HepG2 (cell line): Measurements from ENCODE around the gene H3-3A. TPM values are rescaled to one million over a fixed set of nuclear protein-coding genes. Genes with fewer than 3 reads are reported as not detected.
A peak's percentile ranks its signal among the peaks of the same experiment; 100 is the strongest.

Experiments used
- ATAC-seq: fragments of 200-7000 bp; cut with Tn5 transposase; 3 replicates; pipeline ENCODE4 v1.9.1; 2020; ENCODE audit warnings: mild to moderate bottlenecking, moderate library complexity
- BruUV-seq: library from RNA; stranded (reverse); fragments of 400-500 nt; replicated peaks from 2 replicates; lab custom pipeline; 2021; lab: Mats Ljungman, UMichigan
- CTCF ChIA-PET: fragments of 300-600 bp; formaldehyde crosslinking; extraction: SDS; loops from one replicate; lab custom pipeline; 2021; ENCODE audit warnings: low total read pairs, inconsistent platforms, low intra/inter-chr PET ratio; lab: Yijun Ruan, JAX
- POLR2A ChIA-PET: fragments of 350-600 bp; sonication (Branson Sonifier 250); formaldehyde crosslinking; loops from one replicate; lab custom pipeline; 2020; ENCODE audit warnings: antibody characterized with exemption, inconsistent platforms; lab: Yijun Ruan, JAX
- DNase-seq: peaks from one replicate; pipeline ENCODE4 v3.0.0-alpha.2; 2015; ENCODE audit warnings: low spot score
- FAIRE-seq: peaks from 3 replicates; lab custom pipeline; 2011; peaks lifted over from hg19 to GRCh38; lab: Jason Lieb, UNC
- H2AFZ ChIP-seq: one replicate; pipeline ENCODE4 v1.6.1; 2011; ENCODE audit warnings: low read length, inconsistent platforms
- H3K27ac ChIP-seq: fragments of 300-600 bp; 3 replicates; pipeline ENCODE4 v1.8.0; 2011; ENCODE audit warnings: mixed run types, mild to moderate bottlenecking, mixed read lengths, low read length, inconsistent platforms; ENCODE audit not compliant: insufficient read depth; ENCODE audit errors: extremely low read length
- H3K27me3 ChIP-seq, 2 experiments: fragments of 200-600 bp in 1 of 2; 2 replicates in 1 of 2; 3 replicates in 1 of 2; pipeline versions ENCODE4 v1.6.0 to v1.8.0; 2011; ENCODE audit warnings: low read length in 2 of 2, mild to moderate bottlenecking in 2 of 2, moderate library complexity in 2 of 2, inconsistent platforms in 1 of 2; ENCODE audit not compliant: insufficient read depth in 2 of 2, control insufficient read depth in 1 of 2
- H3K36me3 ChIP-seq, 2 experiments: fragments of 200-600 bp in 1 of 2; replicated peaks in 1 of 2; 2 replicates in 1 of 2; 3 replicates in 1 of 2; pipeline versions ENCODE4 v1.5.1 to v1.8.0; 2011; ENCODE audit warnings: low read length in 2 of 2, inconsistent platforms in 1 of 2; ENCODE audit not compliant: insufficient read depth in 2 of 2, control insufficient read depth in 1 of 2
- H3K4me1 ChIP-seq: 2 replicates; pipeline ENCODE4 v1.5.1; 2012; ENCODE audit warnings: low read length, inconsistent platforms; ENCODE audit not compliant: insufficient read depth
- H3K4me2 ChIP-seq: 2 replicates; pipeline ENCODE4 v1.6.0; 2011; ENCODE audit warnings: low read depth, low read length, inconsistent platforms
- H3K4me3 ChIP-seq, 3 experiments: fragments of 200-600 bp in 1 of 3; sonication (generic), shearing (Covaris generic) in 1 of 3; replicated peaks in 1 of 3; 2 replicates each; pipeline ENCODE4 v1.5.1; 2011 to 2016; ENCODE audit warnings: low read length in 3 of 3, inconsistent platforms in 2 of 3, low read depth in 2 of 3, mild to moderate bottlenecking in 2 of 3, control low read depth in 1 of 3, mixed read lengths in 1 of 3; ENCODE audit not compliant: insufficient read depth in 1 of 3
- H3K79me2 ChIP-seq: one replicate; pipeline ENCODE4 v1.6.1; 2011; ENCODE audit warnings: low read length, inconsistent platforms; ENCODE audit not compliant: insufficient read depth
- H3K9ac ChIP-seq: 2 replicates; pipeline ENCODE4 v1.6.0; 2011; ENCODE audit warnings: mild to moderate bottlenecking, low read depth, low read length, inconsistent platforms; ENCODE audit not compliant: insufficient read depth
- H3K9me3 ChIP-seq: 2 replicates; pipeline ENCODE4 v1.5.1; 2012; ENCODE audit warnings: mild to moderate bottlenecking, low read length
- H4K20me1 ChIP-seq: 2 replicates; pipeline ENCODE4 v1.6.0; 2011; ENCODE audit warnings: inconsistent platforms, mild to moderate bottlenecking, low read length, moderate library complexity; ENCODE audit not compliant: insufficient read depth
- AHR ChIP-seq: IDR thresholded peaks from 2 replicates; pipeline ENCODE4 v1.6.1; 2018; ENCODE audit warnings: missing genetic modification reagents, missing compliant biosample characterization
- EZH2 ChIP-seq: conservative IDR thresholded peaks from 2 replicates; pipeline ENCODE4 v1.6.1; 2012; ENCODE audit warnings: mild to moderate bottlenecking, low read depth, low read length, moderate library complexity
- FIP1L1 ChIP-seq: fragments of 200-400 bp; formaldehyde crosslinking; IDR thresholded peaks from 2 replicates; pipeline ENCODE4 v1.6.1; 2018; ENCODE audit warnings: low read depth, mild to moderate bottlenecking, low read length, moderate library complexity, borderline replicate concordance; ENCODE audit not compliant: insufficient read depth
- HMGXB4 ChIP-seq, 2 experiments: sonication (generic) in 1 of 2; formaldehyde crosslinking in 1 of 2; IDR thresholded peaks; 2 replicates each; pipeline versions ENCODE4 v1.4.0 to v1.6.1; 2018 to 2020; ENCODE audit warnings: missing genetic modification reagents in 2 of 2, borderline replicate concordance in 1 of 2, low read depth in 1 of 2, mild to moderate bottlenecking in 1 of 2, missing biosample characterization in 1 of 2
- HNRNPH1 ChIP-seq: fragments of 200-400 bp; formaldehyde crosslinking; optimal IDR thresholded peaks from 2 replicates; pipeline ENCODE3; 2017; ENCODE audit warnings: mild to moderate bottlenecking, low read depth, low read length
- KDM3A ChIP-seq: IDR thresholded peaks from 2 replicates; pipeline ENCODE4 v1.6.1; 2018; ENCODE audit warnings: low read depth, missing compliant biosample characterization
- MEF2D ChIP-seq: sonication (generic); formaldehyde crosslinking; IDR thresholded peaks from 2 replicates; pipeline ENCODE4 v1.5.1; 2020; ENCODE audit warnings: mild to moderate bottlenecking, missing genetic modification reagents
- MXI1 ChIP-seq: IDR thresholded peaks from 3 replicates; pipeline ENCODE4 v1.6.1; 2012; ENCODE audit warnings: low read depth, low read length, inconsistent platforms, borderline replicate concordance
- PHF8 ChIP-seq: sonication (generic); formaldehyde crosslinking; IDR thresholded peaks from 2 replicates; pipeline ENCODE4 v1.5.0; 2020; ENCODE audit warnings: missing genetic modification reagents
- RBM39 ChIP-seq: fragments of 200-400 bp; formaldehyde crosslinking; IDR thresholded peaks from one replicate; pipeline ENCODE4 v1.6.1; 2018; ENCODE audit warnings: antibody characterized with exemption, mild to moderate bottlenecking, low read depth, low read length; ENCODE audit not compliant: poor library complexity, severe bottlenecking
- SIN3A ChIP-seq: IDR thresholded peaks from 2 replicates; pipeline ENCODE4 v1.6.1; 2011; ENCODE audit warnings: low read depth, mild to moderate bottlenecking, control low read depth, low read length, borderline replicate concordance
- ZNF224 ChIP-seq: sonication (generic); formaldehyde crosslinking; IDR thresholded peaks from 2 replicates; pipeline ENCODE4 v1.5.0; 2020; ENCODE audit warnings: mild to moderate bottlenecking, missing genetic modification reagents
- ZNF383 ChIP-seq: sonication (generic); formaldehyde crosslinking; IDR thresholded peaks from 2 replicates; pipeline ENCODE4 v1.4.0; 2020; ENCODE audit warnings: missing genetic modification reagents, mild to moderate bottlenecking, borderline replicate concordance
- ZNF564 ChIP-seq: sonication (generic); formaldehyde crosslinking; IDR thresholded peaks from 2 replicates; pipeline ENCODE4 v1.8.1; 2023; ENCODE audit warnings: mild to moderate bottlenecking, missing genetic modification reagents
- ZNF670 ChIP-seq: sonication (generic); formaldehyde crosslinking; IDR thresholded peaks from 2 replicates; pipeline ENCODE4 v1.8.0; 2022; ENCODE audit warnings: mild to moderate bottlenecking, missing genetic modification reagents, borderline replicate concordance
- ZSCAN31 ChIP-seq: sonication (generic); formaldehyde crosslinking; IDR thresholded peaks from 2 replicates; pipeline ENCODE4 v1.5.0; 2020; ENCODE audit warnings: low read depth, mild to moderate bottlenecking, missing genetic modification reagents
- WGBS: methylation state at CpG from one replicate; pipeline ENCODE4 v1.1.6; 2017; ENCODE audit warnings: low lambda C conversion rate; 5-methylcytosine and 5-hydroxymethylcytosine counted together
- in situ Hi-C: cut with HindIII; loops from 2 replicates; pipeline ENCODE4 v1.10.0; 2017; ENCODE audit warnings: low pct_unique_long_range_greater_than_20kb; ENCODE audit not compliant: extremely low pct_ligation_motif_present
- intact Hi-C: fragments of 100-400 bp; cut with micrococcal nuclease; formaldehyde crosslinking; loops from one replicate; pipeline ENCODE4 v1.10.0; 2022; ENCODE audit not compliant: unreplicated experiment
- polyA plus RNA-seq, 8 experiments: library from polyadenylated mRNA; depleted of rRNA in 3 of 8; stranded (reverse) in 7 of 8; unstranded in 1 of 8; fragments of >200 nt; fragmentation: Illumina TruSeq in 4 of 8; extraction: Trizol in 4 of 8; gene quantifications; 2 replicates each; pipeline versions ENCODE4 v1.2.1 to v1.2.3, GENCODE V29; 2011 to 2016; ENCODE audit warnings: low read depth in 4 of 8, missing spikeins in 1 of 8, mixed read lengths in 1 of 8; ENCODE audit not compliant: insufficient read depth in 1 of 8
- total RNA-seq, 5 experiments: library from RNA; depleted of rRNA; stranded (reverse); fragments of >200 nt; fragmentation: Illumina TruSeq; extraction: Trizol; gene quantifications; 2 replicates each; pipeline ENCODE4 v1.2.3, GENCODE V29; 2016; ENCODE audit warnings: low read depth in 1 of 5
- TF ChIP-seq, protein P1 (sequence below): conservative IDR thresholded peaks from 2 replicates; pipeline ENCODE4 v1.6.1; 2018; ENCODE audit warnings: missing genetic modification reagents

The H3-3A gene
- total and polyA plus RNA-seq, 2 of the 13 experiments (the other 11 are each of a cell fraction or from before 2014, with no cell fraction given): 221 to 320 TPM

- no peak for TF ChIP-seq HNRNPH1
- peak; percentile 88 for TF ChIP-seq PHF8
- peak; percentile 52; the same call in 1 of the 3 replicates for TF ChIP-seq MXI1
- peak; percentile 53 for TF ChIP-seq RBM39
- TF ChIP-seq ZNF670 (CRISPR knock-in tag): peak; percentile 79; the same call in 1 of the 2 replicates
- TF ChIP-seq AHR (CRISPR knock-in tag): peak; percentile 18; the same call in 1 of the 2 replicates
Measured at GRCh38 chr1:226061841-226062557, 517 bp upstream of the H3-3A start (continued).

DNA sequence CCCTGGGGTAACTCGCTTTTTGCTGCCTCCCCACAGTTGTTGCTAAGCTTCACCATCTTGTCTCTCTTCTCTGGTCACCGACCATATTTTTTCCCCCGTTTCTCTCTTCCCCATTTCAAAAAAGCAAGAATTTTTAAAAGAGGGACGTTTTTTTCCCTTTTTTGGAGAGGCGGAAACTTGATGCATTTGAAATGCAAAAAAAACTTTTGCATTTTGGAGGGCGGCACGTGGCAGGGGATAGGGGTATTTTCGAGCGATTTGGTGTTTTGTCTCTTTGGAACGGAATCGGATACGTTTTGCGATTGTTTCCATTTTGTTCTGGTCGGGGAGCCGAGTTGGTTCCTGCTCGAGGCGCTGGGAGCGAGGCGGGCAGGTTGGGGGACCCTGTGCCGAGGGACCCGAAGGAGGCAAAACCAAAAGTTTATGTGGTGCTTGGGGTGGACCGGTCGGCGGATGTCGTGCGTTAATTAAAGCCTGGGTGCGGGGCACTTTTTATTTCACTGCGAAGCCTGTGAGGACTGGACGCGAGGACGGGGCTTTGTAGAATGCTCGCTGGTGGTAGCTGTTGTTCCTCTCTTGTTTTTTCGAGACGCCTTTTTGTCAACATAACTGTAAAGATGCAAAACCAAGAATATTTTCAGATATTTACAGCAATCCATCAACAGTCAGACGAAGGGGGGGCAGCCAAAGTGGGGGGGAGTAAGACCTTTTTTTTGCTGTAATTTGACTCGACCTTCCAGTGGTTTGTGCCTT, 884 bp downstream of the H3-3A start:
- no peaks in the 10 kb centered on the region for H3K9me3 ChIP-seq
- no peaks in the 10 kb centered on the region; a peak in 1 of 5 replicates for H3K27me3 ChIP-seq
- H3K4me2 ChIP-seq: peak overlapping the region; percentile 78
- in situ Hi-C loops (no loop called here), intact Hi-C loops (loop anchor here (2.0 to 5.0 kb wide), 2 partner anchors 36 to 65 kb away; partner anchors contain the start of gene SDE2)
- under 1% methylated on average over 33 of the region's 36 CpGs for WGBS
- H3K4me1 ChIP-seq: peaks cover 39% of the 10 kb centered on the region
- H3K36me3 ChIP-seq: peaks cover 6 to 31% of the 10 kb centered on the region in 2 experiments
- ChIA-PET CTCF (interaction anchor here (1.5 to 3.3 kb wide), 2 partner anchors 58 to 77 kb away, joined by 3 to 32 read pairs; no protein-coding TSS in a partner anchor), POLR2A (interaction anchor here (0.9 to 3.9 kb wide), 19 partner anchors 10 to 622 kb away, joined by 3 to 45 read pairs (median 8); partner anchors contain the start of genes PYCR2, SDE2 and SRP9)
- no peak overlapping the region for H2AFZ ChIP-seq
- peaks cover 50% of the 10 kb centered on the region for H4K20me1 ChIP-seq
- H3K27ac ChIP-seq: peak overlapping the region; percentile 99
- peaks cover 57% of the 10 kb centered on the region for H3K79me2 ChIP-seq
- ATAC-seq: peak; percentile 46
- FAIRE-seq: no peak
- BruUV-seq: TSS peak; percentile 50
- peak; percentile 18 for DNase-seq
- peak overlapping the region; percentile 89 to 97 (median 95) for H3K4me3 ChIP-seq
- peak overlapping the region; percentile 96 for H3K9ac ChIP-seq
- no peak for TF ChIP-seq ZNF383 (CRISPR knock-in tag)
- no peak for TF ChIP-seq MEF2D (CRISPR knock-in tag)
- TF ChIP-seq PHF8: 0 out of 2 replicates have a peak, but pooled peaks have one; percentile 13
- TF ChIP-seq ZNF564 (CRISPR knock-in tag): 0 out of 2 replicates have a peak, but pooled peaks have one; percentile 6
- TF ChIP-seq ZNF224 (CRISPR knock-in tag): peak; percentile 10; the same call in 1 of the 2 replicates
- TF ChIP-seq EZH2: no peak
- TF ChIP-seq ZSCAN31 (CRISPR knock-in tag): 0 out of 2 replicates have a peak, but pooled peaks have one; percentile 33
- TF ChIP-seq FIP1L1: no peak
- TF ChIP-seq SIN3A: peak; percentile 43; the same call in 1 of the 2 replicates
- peak in 1 of 2 experiments; percentile 38; a peak in 1 of 4 replicates for TF ChIP-seq HMGXB4 (CRISPR knock-in tag; IDR thresholded peaks at IDR 0.05; ENCODE audit: borderline replicate concordance in 1 of 2, low read depth in 1 of 2)
- no peak for TF ChIP-seq KDM3A (CRISPR knock-in tag)
- TF ChIP-seq, protein P1, sequence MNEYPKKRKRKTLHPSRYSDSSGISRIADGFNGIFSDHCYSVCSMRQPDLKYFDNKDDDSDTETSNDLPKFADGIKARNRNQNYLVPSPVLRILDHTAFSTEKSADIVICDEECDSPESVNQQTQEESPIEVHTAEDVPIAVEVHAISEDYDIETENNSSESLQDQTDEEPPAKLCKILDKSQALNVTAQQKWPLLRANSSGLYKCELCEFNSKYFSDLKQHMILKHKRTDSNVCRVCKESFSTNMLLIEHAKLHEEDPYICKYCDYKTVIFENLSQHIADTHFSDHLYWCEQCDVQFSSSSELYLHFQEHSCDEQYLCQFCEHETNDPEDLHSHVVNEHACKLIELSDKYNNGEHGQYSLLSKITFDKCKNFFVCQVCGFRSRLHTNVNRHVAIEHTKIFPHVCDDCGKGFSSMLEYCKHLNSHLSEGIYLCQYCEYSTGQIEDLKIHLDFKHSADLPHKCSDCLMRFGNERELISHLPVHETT: no peak
